ENCODE results near the gene PPM1L.

The PPM1L gene

GRCh38 chr3:161081633-161082032 is 325.6 kb downstream of the PPM1L start:
- TF ChIP-seq CTCF (IDR thresholded peaks at IDR 0.05; ENCODE audit: control extremely low read depth, extremely low read depth, low read depth, missing control alignments) = no peak
- DNase-seq (ENCODE audit: extremely low spot score) = peak; percentile 35
- ChIA-PET CTCF (no interaction called here), POLR2A (no interaction called here)

- CTCF ChIA-PET = interaction anchor here (0.9 kb wide), 1 partner anchor 16 kb away, joined by 4 read pairs; no protein-coding TSS in a partner anchor
- no peak for TF ChIP-seq CTCF (IDR thresholded peaks at IDR 0.05; ENCODE audit: control extremely low read depth, extremely low read depth, low read depth, missing control alignments)
- no peak for DNase-seq (ENCODE audit: extremely low spot score)
- POLR2A ChIA-PET = no interaction called here
Measured at GRCh38 chr3:161082063-161082462, 326.0 kb downstream of the PPM1L start.

- ChIA-PET POLR2A (no interaction called here), CTCF (interaction anchor here (0.9 to 1.5 kb wide), 2 partner anchors 11 to 14 kb away, joined by 4 read pairs; no protein-coding TSS in a partner anchor)
- TF ChIP-seq CTCF (IDR thresholded peaks at IDR 0.05; ENCODE audit: control extremely low read depth, extremely low read depth, low read depth, missing control alignments) = no peak
- no peak for DNase-seq (ENCODE audit: extremely low spot score)
Measured at GRCh38 chr3:161083131-161083530, 327.1 kb downstream of the PPM1L start.

GRCh38 chr3:161084277-161084676 is 328.2 kb downstream of the PPM1L start:
- DNase-seq (ENCODE audit: extremely low spot score) = no peak
- POLR2A ChIA-PET = interaction anchor here (0.6 kb wide), 1 partner anchor 204 kb away, joined by 3 read pairs; no protein-coding TSS in a partner anchor
- TF ChIP-seq CTCF (IDR thresholded peaks at IDR 0.05; ENCODE audit: control extremely low read depth, extremely low read depth, low read depth, missing control alignments) = no peak
- CTCF ChIA-PET = no interaction called here

GRCh38 chr3:161093895-161094294 is 337.9 kb downstream of the PPM1L start:
- no peak for DNase-seq (ENCODE audit: extremely low spot score)
- no peak for TF ChIP-seq CTCF (IDR thresholded peaks at IDR 0.05; ENCODE audit: control extremely low read depth, extremely low read depth, low read depth, missing control alignments)
- POLR2A ChIA-PET = no interaction called here
- CTCF ChIA-PET = interaction anchor here (0.7 to 1.0 kb wide), 2 partner anchors 11 to 137 kb away, joined by 3 to 4 read pairs; no protein-coding TSS in a partner anchor

GRCh38 chr3:161096771-161097367 is 340.8 kb downstream of the PPM1L start:
- CTCF ChIA-PET = interaction anchor here (0.7 to 1.6 kb wide), 7 partner anchors 9 to 178 kb away, joined by 3 to 5 read pairs (median 3); no protein-coding TSS in a partner anchor
- TF ChIP-seq CTCF (IDR thresholded peaks at IDR 0.05; ENCODE audit: control extremely low read depth, extremely low read depth, low read depth, missing control alignments) = peak; percentile 27
- DNase-seq (ENCODE audit: extremely low spot score) = no peak
- POLR2A ChIA-PET = no interaction called here

Measured in GM10248 (cell line).